ENCODE data around the gene LRRK1. TPM values are rescaled to one million over a fixed set of nuclear protein-coding genes. Genes with fewer than 3 reads are reported as not detected.

LRRK1 gene
- total RNA-seq, 2 experiments from 2014 or later: 0.20 to 0.60 TPM

DNA sequence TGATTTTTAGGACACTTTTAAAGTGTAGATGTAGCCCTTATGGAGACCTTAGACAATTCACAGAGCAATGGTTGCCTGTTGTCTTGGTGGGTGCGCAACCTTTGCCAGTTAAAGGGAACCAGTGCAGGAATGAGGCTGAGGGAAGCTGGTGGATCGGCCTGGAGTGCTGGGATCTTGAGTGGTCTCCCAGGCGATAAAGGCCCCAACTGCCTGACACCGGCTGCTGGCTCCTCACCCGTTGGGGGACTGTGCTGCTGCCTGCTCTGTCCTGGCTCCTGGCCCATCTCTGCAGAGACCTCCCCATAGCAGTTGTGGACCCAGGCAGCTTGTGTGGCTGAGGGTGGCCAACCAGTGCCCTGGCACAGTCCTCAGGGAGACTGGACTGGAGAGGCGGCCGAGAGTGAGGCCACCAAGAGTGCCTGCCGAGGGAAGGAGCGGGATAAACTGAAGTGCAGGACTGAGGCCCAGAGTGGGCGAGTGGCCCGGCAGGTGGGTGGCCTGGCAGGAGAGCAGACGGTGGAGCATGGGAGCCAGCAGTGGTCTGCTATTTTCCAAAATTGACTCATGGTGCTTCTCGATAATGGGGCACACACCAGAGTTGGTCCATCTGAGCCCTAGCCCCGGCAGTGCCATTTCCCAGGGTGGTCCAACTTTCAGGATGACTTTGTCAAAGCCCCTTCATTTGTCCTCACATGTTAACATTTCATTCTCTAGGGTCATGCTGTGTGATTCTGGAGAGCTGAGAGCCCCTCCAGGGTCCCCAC is 37.4 kb upstream of the LRRK1 start:
- H3K4me3 Mint-ChIP-seq: no peak overlapping the region

DNA sequence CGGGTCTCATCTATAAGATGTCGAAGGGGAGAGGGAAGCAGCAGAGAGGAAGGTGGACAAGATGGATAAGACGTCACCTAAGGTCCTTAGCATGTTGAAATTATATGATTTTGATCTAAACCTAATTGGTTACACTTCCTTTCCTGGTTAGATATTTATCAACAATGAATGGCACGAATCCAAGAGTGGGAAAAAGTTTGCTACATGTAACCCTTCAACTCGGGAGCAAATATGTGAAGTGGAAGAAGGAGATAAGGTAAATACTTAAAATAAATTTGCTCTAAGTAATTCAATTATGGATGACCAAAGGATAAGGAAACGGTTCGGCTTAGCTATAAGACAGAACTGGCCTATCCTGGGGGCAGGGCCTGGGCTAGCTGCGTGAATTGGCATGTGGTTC is 34.0 kb upstream of the LRRK1 start:
- intact Hi-C loops (cut with micrococcal nuclease): no loop called here
- Mint-ChIP-seq H3K36me3 (ENCODE audit: low read depth) (no peaks in the 10 kb centered on the region), H3K27me3 (ENCODE audit: low read depth) (peaks cover 66% of the 10 kb centered on the region), H3K4me3 (no peak overlapping the region), H3K9me3 (no peaks in the 10 kb centered on the region), H3K27ac (no peak overlapping the region), H3K4me1 (ENCODE audit: low read depth) (peaks cover 10% of the 10 kb centered on the region)
- CTCF ChIA-PET: interaction anchor here (0.9 kb wide), 1 partner anchor 123 kb away, joined by 3 read pairs; no protein-coding TSS in a partner anchor
- no peak for DNase-seq

More for the DNA sequence above, 37.4 kb upstream of the LRRK1 start:
- CTCF ChIA-PET: interaction anchor here (1.3 kb wide), 1 partner anchor 9 kb away, joined by 8 read pairs; no protein-coding TSS in a partner anchor
- H3K9me3 Mint-ChIP-seq: no peaks in the 10 kb centered on the region
- peaks cover 66% of the 10 kb centered on the region for H3K27me3 Mint-ChIP-seq (ENCODE audit: low read depth)
- no peak for DNase-seq
- intact Hi-C loops (cut with micrococcal nuclease): no loop called here
- H3K4me1 Mint-ChIP-seq (ENCODE audit: low read depth): peaks cover 9% of the 10 kb centered on the region
- H3K27ac Mint-ChIP-seq: no peak overlapping the region
- H3K36me3 Mint-ChIP-seq (ENCODE audit: low read depth): no peaks in the 10 kb centered on the region

DNA sequence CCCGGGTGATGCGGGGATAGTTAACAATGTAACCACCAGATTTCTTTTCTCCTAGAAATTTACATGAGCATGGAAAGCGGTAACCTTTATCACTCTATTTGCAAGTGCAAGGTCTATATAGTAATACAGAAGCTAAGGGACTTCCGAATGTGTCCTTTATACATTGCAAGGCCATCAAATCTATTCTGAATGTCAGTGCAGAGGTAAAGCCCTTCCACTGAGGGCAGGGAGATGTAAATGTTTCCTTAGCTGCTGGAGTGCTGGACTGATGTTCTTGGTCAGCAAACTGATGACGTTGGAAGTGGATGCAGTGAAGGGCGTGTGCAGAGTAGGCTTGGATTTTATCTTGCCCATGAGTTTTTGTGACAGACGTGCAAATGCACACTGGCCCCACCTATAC is 33.3 kb upstream of the LRRK1 start:
- Mint-ChIP-seq H3K36me3 (ENCODE audit: low read depth) (no peaks in the 10 kb centered on the region), H3K27ac (no peak overlapping the region), H3K4me3 (no peak overlapping the region), H3K27me3 (ENCODE audit: low read depth) (peaks cover 63% of the 10 kb centered on the region), H3K4me1 (ENCODE audit: low read depth) (peaks cover 6% of the 10 kb centered on the region), H3K9me3 (no peaks in the 10 kb centered on the region)
- CTCF ChIA-PET: interaction anchor here (0.7 to 0.9 kb wide), 3 partner anchors 13 to 122 kb away, joined by 3 to 6 read pairs (median 3); no protein-coding TSS in a partner anchor
- intact Hi-C loops (cut with micrococcal nuclease): no loop called here
- no peak for DNase-seq

DNA sequence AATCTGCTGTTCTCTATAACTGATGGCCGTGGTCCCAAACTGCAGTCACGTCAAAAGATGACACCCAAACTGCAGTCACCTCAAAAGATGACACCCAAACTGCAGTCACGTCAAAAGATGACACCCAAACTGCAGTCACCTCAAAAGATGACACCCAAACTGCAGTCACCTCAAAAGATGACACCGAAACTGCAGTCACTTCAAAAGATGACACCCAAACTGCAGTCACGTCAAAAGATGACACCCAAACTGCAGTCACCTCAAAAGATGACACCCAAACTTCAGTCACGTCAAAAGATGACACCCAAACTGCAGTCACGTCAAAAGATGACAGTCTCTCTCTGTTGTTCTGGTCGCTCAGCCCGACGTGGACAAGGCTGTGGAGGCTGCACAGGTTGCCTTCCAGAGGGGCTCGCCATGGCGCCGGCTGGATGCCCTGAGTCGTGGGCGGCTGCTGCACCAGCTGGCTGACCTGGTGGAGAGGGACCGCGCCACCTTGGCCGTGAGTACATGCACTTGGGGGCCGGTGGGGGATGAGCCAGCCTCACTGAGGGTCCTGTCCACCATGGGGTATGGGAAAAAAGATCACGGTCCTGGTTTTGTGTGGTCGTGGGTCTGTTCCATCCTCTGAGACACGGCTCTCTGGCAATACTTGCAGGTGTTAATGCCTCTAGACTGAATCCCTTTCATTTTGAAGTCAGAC is 31.8 kb upstream of the LRRK1 start:
- DNase-seq: no peak
- Mint-ChIP-seq H3K4me1 (ENCODE audit: low read depth) (peaks cover 5% of the 10 kb centered on the region), H3K36me3 (ENCODE audit: low read depth) (no peaks in the 10 kb centered on the region), H3K4me3 (no peak overlapping the region), H3K27ac (no peak overlapping the region), H3K9me3 (no peaks in the 10 kb centered on the region), H3K27me3 (ENCODE audit: low read depth) (peaks cover 63% of the 10 kb centered on the region)
- CTCF ChIA-PET: interaction anchor here (3.0 kb wide), 1 partner anchor 15 kb away, joined by 8 read pairs; no protein-coding TSS in a partner anchor
- intact Hi-C loops (cut with micrococcal nuclease): no loop called here

DNA sequence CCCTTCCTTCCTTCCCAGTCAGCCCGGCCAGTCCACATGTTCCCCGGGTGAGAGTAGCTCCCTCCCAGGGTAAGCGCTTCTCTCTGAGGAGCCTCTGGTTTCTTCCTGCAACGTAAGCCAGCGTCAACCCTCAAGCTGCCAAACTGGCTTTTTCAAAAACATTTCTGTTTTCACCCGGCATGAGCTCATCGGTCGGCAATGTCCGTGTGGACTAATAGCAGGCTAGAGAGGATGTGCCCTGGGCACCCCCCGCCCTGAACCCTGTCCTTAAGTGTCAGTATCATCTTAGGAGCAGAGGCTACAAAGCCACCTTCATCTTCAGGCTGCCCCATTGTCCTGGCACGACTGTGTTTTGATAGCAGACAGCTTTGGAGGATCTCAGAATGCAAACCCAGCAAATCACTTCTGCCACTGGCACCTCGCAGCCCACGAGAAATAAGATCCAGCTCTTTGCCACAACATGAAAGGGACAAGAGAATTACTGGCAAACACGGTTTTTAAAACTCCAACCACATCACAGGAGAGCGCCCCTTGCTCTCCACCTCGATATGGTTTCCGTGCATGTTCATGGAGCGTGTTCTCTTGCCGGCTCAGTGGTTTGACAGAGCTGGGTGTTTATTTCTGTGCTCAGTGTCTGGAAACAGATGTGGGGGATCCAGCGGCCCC is 29.6 kb upstream of the LRRK1 start:
- Mint-ChIP-seq H3K4me1 (ENCODE audit: low read depth) (peaks cover 5% of the 10 kb centered on the region), H3K27me3 (ENCODE audit: low read depth) (peaks cover 63% of the 10 kb centered on the region), H3K27ac (no peak overlapping the region), H3K4me3 (no peak overlapping the region), H3K9me3 (no peaks in the 10 kb centered on the region), H3K36me3 (ENCODE audit: low read depth) (no peaks in the 10 kb centered on the region)
- intact Hi-C loops (cut with micrococcal nuclease): no loop called here
- no peak for DNase-seq
- CTCF ChIA-PET: interaction anchor here (1.5 to 3.0 kb wide), 2 partner anchors 17 to 27 kb away, joined by 3 to 8 read pairs; no protein-coding TSS in a partner anchor

DNA sequence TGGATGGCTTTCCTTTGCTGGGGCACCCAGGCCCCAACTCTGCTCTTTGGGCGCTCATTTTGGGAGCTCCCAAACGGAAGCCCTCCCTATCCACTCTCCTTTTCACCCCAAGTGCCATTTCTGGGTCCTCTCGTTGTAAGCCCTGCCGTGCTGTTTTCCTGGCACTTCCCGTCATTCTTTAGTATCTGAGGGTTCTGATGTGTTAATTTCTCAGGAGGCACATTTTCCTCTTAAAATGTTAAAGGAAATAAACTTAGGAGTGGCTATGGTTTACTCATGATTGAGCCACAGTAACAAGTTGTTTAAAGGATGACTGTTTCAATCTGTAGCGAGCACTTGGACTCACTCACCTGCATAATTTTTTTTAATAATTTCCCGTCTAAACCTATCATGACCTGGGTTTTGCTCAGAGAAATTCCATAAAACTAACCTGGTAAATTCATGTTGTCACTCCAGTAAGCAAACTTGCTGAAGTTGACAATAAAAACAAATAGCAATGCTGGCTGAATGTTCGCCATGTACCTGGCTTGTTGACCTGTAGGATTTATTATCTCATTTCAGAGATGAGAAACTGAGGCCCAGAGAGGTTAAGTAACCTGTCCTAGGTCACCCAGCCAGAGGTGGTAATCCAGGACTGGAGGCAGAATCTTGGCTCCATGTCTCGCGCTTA is 29.0 kb upstream of the LRRK1 start:
- CTCF ChIA-PET: interaction anchor here (3.0 kb wide), 1 partner anchor 18 kb away, joined by 8 read pairs; no protein-coding TSS in a partner anchor
- H3K27me3 Mint-ChIP-seq (ENCODE audit: low read depth): peaks cover 61% of the 10 kb centered on the region

DNA sequence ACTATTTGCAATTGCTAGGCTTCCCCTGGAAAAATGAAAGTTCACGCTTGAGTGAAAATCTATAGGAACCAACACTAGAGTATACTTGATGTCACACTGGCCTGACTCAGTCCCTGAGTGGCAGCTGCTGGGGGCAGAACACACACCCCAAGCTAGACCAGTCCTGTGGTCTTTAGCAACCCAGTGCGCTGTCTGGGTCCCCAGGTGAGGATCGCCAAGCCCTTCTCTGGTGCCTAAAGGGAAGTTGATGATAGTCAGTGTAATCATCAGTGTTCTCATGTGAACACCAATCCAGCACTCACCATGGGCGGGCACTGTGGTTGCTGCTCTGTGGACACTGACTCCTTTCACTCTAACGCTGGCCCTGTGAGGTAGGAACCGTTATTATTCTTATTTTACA is 28.3 kb upstream of the LRRK1 start:
- intact Hi-C loops (cut with micrococcal nuclease): no loop called here
- H3K27me3 Mint-ChIP-seq (ENCODE audit: low read depth): peaks cover 57% of the 10 kb centered on the region

More for the DNA sequence above, 29.0 kb upstream of the LRRK1 start:
- DNase-seq: no peak
- H3K27ac Mint-ChIP-seq: no peak overlapping the region
- intact Hi-C loops (cut with micrococcal nuclease): no loop called here
- H3K4me3 Mint-ChIP-seq: no peak overlapping the region
- H3K36me3 Mint-ChIP-seq (ENCODE audit: low read depth): no peaks in the 10 kb centered on the region
- no peaks in the 10 kb centered on the region for H3K9me3 Mint-ChIP-seq
- H3K4me1 Mint-ChIP-seq (ENCODE audit: low read depth): peaks cover 5% of the 10 kb centered on the region

DNA sequence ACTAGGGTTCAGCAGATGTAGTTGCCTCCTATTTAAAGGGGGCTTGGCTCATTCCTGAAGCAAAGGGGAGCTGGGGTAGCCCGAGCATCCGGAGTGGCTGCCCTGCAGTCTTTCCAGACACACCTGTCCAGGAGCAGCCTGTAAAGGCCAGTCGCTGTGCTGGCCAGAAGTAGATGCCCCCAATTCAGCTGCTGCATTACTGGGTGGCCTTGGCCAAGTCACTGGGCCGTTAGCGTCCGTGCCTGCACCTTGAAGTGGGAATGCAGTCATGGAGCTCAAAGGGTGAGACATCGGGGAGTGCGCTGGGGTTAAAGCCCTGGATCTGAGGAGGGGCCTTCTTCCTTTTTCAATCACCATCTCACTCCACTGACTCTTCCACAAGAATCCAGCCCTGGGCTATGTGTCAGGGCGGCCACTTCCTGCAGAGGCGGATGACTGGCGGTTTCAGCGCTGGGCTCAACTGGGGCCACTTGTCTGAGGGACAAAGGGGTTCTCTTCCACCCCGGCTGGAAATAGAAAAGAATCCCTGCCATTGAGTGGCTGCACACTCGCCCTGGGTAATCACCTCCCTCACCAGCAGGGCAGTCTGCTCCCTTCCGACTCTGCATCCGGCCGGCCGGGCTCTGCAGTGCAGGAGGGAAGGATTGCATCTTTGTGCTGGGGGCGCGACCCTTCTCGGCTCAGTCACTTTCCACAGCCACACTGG is 27.7 kb upstream of the LRRK1 start:
- Mint-ChIP-seq H3K4me3 (no peak overlapping the region), H3K36me3 (ENCODE audit: low read depth) (no peaks in the 10 kb centered on the region), H3K27ac (no peak overlapping the region), H3K9me3 (no peaks in the 10 kb centered on the region), H3K27me3 (ENCODE audit: low read depth) (peaks cover 54% of the 10 kb centered on the region), H3K4me1 (ENCODE audit: low read depth) (peaks cover 5% of the 10 kb centered on the region)
- CTCF ChIA-PET: no interaction called here
- DNase-seq: no peak
- intact Hi-C loops (cut with micrococcal nuclease): no loop called here

More for the DNA sequence above, 28.3 kb upstream of the LRRK1 start:
- Mint-ChIP-seq H3K27ac (no peak overlapping the region), H3K4me3 (no peak overlapping the region), H3K4me1 (ENCODE audit: low read depth) (peaks cover 5% of the 10 kb centered on the region), H3K36me3 (ENCODE audit: low read depth) (no peaks in the 10 kb centered on the region), H3K9me3 (no peaks in the 10 kb centered on the region)
- CTCF ChIA-PET: no interaction called here
- no peak for DNase-seq

DNA sequence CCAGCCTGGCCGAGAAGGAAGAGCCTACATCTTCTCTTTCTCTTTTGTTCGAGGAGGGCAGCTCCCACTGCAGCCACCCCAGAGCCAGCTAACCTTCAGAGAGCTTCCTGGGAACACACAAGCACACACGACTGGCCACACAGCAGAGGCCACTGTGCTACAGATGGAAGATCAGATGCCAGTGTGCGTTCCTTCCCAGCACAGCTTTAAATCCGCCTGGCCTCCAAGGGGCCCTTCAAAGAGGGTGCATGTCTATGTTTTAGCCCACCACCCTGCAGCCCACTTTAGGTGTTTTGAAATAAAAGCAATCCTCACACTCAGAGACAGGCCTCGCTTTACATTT is 27.2 kb upstream of the LRRK1 start:
- no peaks in the 10 kb centered on the region for H3K9me3 Mint-ChIP-seq
- intact Hi-C loops (cut with micrococcal nuclease): no loop called here
- H3K36me3 Mint-ChIP-seq (ENCODE audit: low read depth): no peaks in the 10 kb centered on the region
- no peak for DNase-seq
- peaks cover 5% of the 10 kb centered on the region for H3K4me1 Mint-ChIP-seq (ENCODE audit: low read depth)
- peaks cover 51% of the 10 kb centered on the region for H3K27me3 Mint-ChIP-seq (ENCODE audit: low read depth)
- CTCF ChIA-PET: no interaction called here
- no peak overlapping the region for H3K27ac Mint-ChIP-seq
- H3K4me3 Mint-ChIP-seq: no peak overlapping the region

DNA sequence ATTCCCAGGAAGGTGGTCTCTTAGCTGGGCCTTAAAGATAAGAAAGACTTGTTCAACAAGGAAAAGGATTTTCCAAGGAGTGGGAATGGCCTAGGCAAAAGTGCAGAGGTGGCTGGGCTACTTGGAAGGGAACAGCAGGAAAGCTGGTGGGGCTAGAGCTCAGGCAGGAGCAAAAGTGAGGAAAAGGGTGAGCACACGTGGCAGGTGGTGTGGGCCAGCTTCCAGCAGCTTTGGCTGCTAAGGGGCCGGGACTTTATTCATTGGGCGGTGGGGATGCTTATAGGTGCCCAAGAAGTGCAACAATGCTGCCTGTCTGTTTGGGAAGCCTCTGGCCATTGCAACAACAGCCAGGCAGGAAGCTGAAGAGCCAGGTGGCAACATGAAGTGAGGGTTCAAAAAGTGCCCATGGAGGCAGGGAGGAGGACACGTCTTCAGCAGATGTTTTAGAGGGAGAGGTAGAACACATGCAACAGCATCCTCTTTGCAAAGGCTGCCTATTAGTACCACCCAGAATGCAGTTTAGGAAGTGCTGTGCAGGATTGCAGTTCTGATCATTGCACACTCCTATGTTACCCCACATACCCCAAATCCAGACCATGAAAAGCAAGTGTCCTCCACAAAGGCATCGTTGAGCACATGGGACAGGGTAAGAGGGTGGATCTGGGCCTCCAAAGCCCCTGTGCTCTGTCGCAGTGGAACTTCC is 25.7 kb upstream of the LRRK1 start:
- no peak for DNase-seq
- Mint-ChIP-seq H3K27ac (no peak overlapping the region), H3K4me1 (ENCODE audit: low read depth) (peaks cover 5% of the 10 kb centered on the region), H3K4me3 (no peak overlapping the region), H3K36me3 (ENCODE audit: low read depth) (no peaks in the 10 kb centered on the region), H3K9me3 (no peaks in the 10 kb centered on the region), H3K27me3 (ENCODE audit: low read depth) (peaks cover 49% of the 10 kb centered on the region)
- intact Hi-C loops (cut with micrococcal nuclease): no loop called here
- CTCF ChIA-PET: no interaction called here

DNA sequence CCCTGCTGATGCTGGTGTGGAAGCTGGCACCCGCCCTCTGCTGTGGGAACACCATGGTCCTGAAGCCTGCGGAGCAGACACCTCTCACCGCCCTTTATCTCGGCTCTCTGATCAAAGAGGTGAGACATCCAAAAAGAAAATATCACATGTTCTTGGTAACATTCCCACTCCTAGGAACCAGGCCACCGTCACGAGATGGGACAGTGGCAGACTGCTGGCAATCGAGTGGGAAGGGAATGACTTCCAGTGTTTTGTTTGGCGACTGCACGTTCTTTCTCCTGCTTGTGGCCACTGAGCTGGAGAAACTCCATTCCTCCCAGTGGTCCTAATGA is 25.2 kb upstream of the LRRK1 start:
- Mint-ChIP-seq H3K27ac (no peak overlapping the region), H3K36me3 (ENCODE audit: low read depth) (no peaks in the 10 kb centered on the region), H3K4me1 (ENCODE audit: low read depth) (peaks cover 5% of the 10 kb centered on the region), H3K9me3 (no peaks in the 10 kb centered on the region), H3K27me3 (ENCODE audit: low read depth) (peaks cover 45% of the 10 kb centered on the region), H3K4me3 (no peak overlapping the region)
- intact Hi-C loops (cut with micrococcal nuclease): no loop called here
- DNase-seq: no peak
- CTCF ChIA-PET: no interaction called here
